ENCODE measurements around the gene KCNK18.

The KCNK18 gene

GRCh38 chr10:117197189-117197588 is at the start of gene KCNK18:
TSS of gene KCNK18 (plus strand) at chr10:117197489. CDS start at chr10:117197489, 0 bp downstream.
- Mint-ChIP-seq H3K27me3 (ENCODE audit: low read depth) (peaks cover 17% of the 10 kb centered on the region), H3K36me3 (ENCODE audit: low read depth) (no peaks in the 10 kb centered on the region), H3K27ac (no peak within 1 kb of the TSS), H3K4me1 (no peaks in the 10 kb centered on the region), H3K4me3 (no peak within 1 kb of the TSS), H3K9me3 (no peaks in the 10 kb centered on the region)
- no peak for TF ChIP-seq CTCF (IDR thresholded peaks at IDR 0.05; ENCODE audit: unreplicated experiment in 3 of 3)

- Mint-ChIP-seq H3K27me3 (ENCODE audit: low read depth) (peaks cover 96% of the 10 kb centered on the region), H3K27ac (no peak overlapping the region), H3K36me3 (ENCODE audit: low read depth) (no peaks in the 10 kb centered on the region), H3K4me3 (no peak overlapping the region), H3K9me3 (peaks cover 11% of the 10 kb centered on the region), H3K4me1 (no peaks in the 10 kb centered on the region)
- no peak for TF ChIP-seq CTCF (IDR thresholded peaks at IDR 0.05; ENCODE audit: unreplicated experiment in 3 of 3)
Measured at GRCh38 chr10:117148284-117148683, 49.0 kb upstream of the KCNK18 start.

- no peak for TF ChIP-seq CTCF (IDR thresholded peaks at IDR 0.05; ENCODE audit: unreplicated experiment in 3 of 3)
- Mint-ChIP-seq H3K27me3 (ENCODE audit: low read depth) (peaks cover 96% of the 10 kb centered on the region), H3K9me3 (peaks cover 9% of the 10 kb centered on the region), H3K4me3 (no peak overlapping the region), H3K27ac (no peak overlapping the region), H3K4me1 (no peaks in the 10 kb centered on the region), H3K36me3 (ENCODE audit: low read depth) (no peaks in the 10 kb centered on the region)
Measured at GRCh38 chr10:117152668-117153067, 44.6 kb upstream of the KCNK18 start.

- peaks cover 14% of the 10 kb centered on the region for H3K9me3 Mint-ChIP-seq
- no peak for TF ChIP-seq CTCF (IDR thresholded peaks at IDR 0.05; ENCODE audit: unreplicated experiment in 3 of 3)
- peaks cover 99% of the 10 kb centered on the region for H3K27me3 Mint-ChIP-seq (ENCODE audit: low read depth)
- H3K4me1 Mint-ChIP-seq: peaks cover 6% of the 10 kb centered on the region
- no peak overlapping the region for H3K27ac Mint-ChIP-seq
- no peak overlapping the region for H3K4me3 Mint-ChIP-seq
- H3K36me3 Mint-ChIP-seq (ENCODE audit: low read depth): no peaks in the 10 kb centered on the region
Measured at GRCh38 chr10:117158297-117158696, 39.0 kb upstream of the KCNK18 start.

- no peak for TF ChIP-seq CTCF (IDR thresholded peaks at IDR 0.05; ENCODE audit: unreplicated experiment in 3 of 3)
- Mint-ChIP-seq H3K27ac (no peak overlapping the region), H3K9me3 (peaks cover 14% of the 10 kb centered on the region), H3K36me3 (ENCODE audit: low read depth) (no peaks in the 10 kb centered on the region), H3K27me3 (ENCODE audit: low read depth) (peaks cover 99% of the 10 kb centered on the region), H3K4me3 (no peak overlapping the region), H3K4me1 (peaks cover 11% of the 10 kb centered on the region)
Measured at GRCh38 chr10:117159390-117159789, 37.9 kb upstream of the KCNK18 start.

GRCh38 chr10:117160567-117160966 is 36.7 kb upstream of the KCNK18 start:
- no peaks in the 10 kb centered on the region for H3K36me3 Mint-ChIP-seq (ENCODE audit: low read depth)
- no peak overlapping the region for H3K4me3 Mint-ChIP-seq
- peaks cover 20% of the 10 kb centered on the region for H3K4me1 Mint-ChIP-seq
- H3K27ac Mint-ChIP-seq: no peak overlapping the region
- H3K9me3 Mint-ChIP-seq: peaks cover 14% of the 10 kb centered on the region
- no peak for TF ChIP-seq CTCF (IDR thresholded peaks at IDR 0.05; ENCODE audit: unreplicated experiment in 3 of 3)
- peaks cover 99% of the 10 kb centered on the region for H3K27me3 Mint-ChIP-seq (ENCODE audit: low read depth)
